Stimulated activated CD4-positive, alpha-beta T cell treated with anti-CD3 and anti-CD28 coated beads, Interleukin-4, amount 100 ng/mL, for 4 hours (primary cell): ENCODE measurements around the gene RNU6-1.

Experiments
- DNase-seq, 2 experiments: peaks; one replicate each; pipeline ENCODE4 v3.0.0-alpha.2; 2020

Gene RNU6-1

DNA sequence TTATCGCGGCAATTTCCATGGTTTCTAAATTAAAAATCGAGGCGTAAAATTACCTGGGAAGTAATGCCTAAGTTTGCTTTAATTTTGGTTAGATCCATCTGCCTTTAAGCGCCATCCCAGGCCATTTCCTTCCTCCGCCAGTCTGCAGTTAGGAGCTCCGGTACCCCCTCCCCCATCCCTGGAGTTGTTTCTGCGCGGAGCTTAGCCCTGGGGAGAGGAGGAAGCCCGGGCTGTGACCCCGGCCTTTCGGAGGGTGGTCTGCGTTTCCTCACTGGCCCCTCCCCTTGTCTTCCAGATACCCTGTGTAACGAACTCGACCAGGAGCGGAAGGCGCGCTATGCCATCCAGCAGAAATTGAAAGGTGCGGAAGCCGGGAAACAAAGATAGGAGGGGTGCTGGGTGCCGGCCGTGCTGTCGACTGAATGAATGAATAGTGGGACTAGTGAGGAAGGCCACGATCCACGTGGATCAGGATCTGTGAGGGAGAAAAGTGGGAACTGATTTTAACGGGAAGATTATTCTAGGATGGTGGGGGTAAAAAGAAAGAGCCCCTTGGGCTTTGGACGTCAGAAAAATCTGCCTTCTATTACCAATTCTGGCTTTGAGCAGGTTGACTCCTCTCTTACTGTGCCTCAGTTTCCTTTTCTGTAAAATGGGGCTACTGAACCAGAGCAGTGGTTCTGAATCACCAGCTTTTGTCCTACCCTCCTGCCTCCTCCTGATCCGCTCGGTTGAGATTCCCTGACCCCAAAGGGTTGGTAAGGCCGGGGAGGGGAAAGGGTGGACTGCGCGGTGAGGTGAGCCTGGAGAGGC is 6.7 kb downstream of the RNU6-1 start:
- DNase-seq, result no peak

DNA sequence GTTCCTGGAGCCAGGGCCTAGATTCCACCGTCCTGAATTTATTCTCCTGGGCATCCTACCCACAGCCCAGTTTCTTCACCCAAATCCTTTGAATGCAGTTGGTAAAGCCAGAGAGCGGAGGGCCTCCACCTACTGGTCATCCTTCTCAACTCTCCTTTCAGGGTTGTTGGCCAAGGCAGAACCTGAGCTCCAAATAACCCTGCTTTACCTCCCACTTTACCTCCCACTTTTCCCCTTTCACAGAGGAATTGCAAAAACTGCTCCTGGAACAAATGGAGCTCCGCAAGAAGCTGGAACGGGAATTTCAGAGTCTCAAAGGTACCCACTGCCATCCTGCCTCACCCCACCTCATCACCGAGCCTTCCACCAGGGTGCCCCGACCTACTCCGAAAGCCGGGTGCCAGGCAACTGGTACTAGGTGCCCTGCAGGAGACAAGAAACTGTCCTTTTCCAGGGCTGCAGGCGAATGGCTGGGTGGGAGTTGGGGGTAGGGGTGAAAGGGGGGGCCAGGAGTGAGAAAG is 7.8 kb downstream of the RNU6-1 start:
- DNase-seq, result no peak

DNA sequence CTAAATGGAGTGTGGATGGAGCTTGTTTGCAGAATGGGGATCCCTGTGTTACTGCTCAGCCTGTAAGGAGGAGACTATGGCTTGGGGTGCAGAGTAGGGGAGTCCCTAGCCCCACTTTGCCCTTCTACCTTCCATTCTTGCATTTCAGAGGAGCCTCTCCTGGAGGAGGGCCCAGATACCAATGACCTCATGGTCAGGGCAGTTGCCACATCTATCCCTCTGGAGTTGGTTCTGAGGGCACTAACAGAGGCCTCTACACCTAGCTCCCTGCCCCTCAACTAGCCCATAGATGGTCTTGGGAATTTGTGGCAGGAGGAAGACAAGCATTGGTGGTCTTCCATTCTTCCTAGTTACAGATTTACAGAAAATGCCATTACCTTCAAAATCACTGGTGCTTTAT is 8.5 kb downstream of the RNU6-1 start:
- no peak for DNase-seq

DNA sequence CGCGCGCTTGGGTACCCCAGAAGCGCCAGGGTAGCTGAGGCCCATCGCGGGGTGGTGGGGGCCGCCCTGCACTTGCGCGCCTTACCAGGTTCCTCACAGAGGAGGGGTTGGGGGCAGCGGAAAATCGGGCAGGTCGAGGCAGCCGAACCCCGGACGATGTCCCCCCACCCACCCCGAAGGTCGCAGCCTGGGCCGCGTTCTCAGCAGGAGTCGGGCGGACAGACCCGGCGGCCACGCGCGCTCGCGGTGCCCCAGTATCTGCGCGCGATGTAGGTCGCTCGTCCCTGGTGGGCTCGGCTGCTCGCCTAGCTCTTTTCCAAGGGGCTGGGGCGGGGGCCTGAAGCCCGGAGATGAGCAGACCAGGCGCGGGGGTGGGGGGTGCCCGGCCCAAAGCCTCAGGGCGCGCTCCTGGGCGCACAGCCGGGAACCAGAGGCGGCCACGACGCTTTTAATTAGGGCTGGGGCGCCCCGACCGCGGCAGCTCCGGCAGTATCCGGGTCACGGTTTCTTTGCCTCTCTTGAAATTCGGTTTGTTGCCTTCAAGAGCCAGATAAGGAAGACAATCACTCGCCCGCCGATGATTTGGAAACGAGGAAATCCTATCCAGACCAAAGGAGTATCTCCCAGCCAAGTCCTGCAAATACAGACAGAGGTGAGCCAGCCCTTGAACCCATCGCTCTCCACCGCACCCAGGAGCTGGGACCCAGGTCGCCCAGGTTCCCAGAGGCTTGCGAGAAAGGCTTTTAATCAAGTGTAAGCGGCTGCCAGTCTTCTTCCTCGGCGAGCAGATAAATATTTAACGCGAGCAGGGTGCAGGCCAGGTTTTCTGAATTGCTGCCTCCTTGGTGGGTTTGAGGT is 10.0 kb downstream of the RNU6-1 start:
- no peak for DNase-seq

DNA sequence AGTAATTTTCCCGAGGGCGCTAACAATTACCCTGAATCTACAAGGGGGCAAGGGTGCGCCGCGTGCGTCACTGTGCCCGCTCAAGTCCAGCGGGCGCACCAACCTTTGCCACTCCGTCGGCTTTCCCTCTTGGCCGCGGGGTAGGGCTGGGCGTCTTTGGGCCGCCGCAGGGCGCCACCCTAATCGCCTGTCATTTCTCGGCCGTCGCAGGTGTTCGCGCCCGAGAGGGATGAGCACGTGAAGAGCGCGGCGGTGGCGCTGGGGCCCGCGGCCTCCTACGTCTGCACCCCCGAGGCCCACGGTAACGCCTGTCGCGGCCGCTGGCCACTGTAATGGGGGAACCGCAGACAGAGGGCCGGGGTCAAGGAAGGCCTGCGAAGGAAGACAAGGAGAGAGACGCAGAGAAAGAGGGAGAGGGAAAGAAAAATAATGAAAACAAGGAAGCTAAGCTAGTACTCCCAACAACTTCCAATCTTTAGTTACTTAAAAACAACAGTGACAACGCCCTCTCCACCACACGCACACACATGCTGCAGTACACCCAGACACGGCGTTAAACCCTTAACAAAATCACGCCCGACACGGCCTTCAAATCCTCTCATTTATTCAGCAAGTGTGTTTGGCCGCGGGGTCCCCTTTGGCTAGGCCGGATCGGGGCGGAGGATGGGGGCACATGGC is 10.7 kb downstream of the RNU6-1 start:
- DNase-seq, result no peak

DNA sequence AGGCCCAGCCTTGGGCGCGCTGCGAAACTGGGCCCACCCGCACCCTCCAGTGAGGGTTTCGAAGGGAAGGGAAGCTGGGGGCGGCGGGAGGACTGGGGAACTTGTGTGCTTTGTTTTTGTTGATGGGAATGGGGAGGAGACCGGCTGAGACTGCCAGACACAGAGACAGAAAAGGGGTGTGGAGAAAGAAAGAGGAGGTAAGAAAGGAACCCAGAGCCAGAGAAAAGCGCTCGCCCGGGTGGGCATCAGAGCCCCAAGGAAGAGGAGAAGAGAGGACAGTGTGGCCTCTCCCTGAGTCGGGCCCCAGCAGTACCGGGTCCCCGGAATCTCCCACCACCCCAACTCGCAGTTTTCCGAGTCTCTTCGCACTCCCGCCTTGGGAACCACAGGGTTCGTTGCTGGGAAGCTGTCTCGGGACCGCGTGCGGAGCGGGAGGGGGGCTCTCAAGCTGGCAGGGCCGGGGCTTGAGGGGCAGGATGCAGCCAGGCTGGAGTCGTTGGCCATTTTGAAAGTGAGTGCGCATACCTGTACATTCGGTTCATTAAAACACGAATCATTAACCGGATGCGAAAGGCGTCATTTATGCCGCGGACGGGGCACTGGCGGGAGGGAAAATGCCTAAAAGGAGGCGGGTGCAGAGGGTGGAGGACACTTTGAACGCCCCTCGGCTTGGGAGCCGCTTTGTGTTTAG is 11.4 kb downstream of the RNU6-1 start:
- DNase-seq, result no peak

DNA sequence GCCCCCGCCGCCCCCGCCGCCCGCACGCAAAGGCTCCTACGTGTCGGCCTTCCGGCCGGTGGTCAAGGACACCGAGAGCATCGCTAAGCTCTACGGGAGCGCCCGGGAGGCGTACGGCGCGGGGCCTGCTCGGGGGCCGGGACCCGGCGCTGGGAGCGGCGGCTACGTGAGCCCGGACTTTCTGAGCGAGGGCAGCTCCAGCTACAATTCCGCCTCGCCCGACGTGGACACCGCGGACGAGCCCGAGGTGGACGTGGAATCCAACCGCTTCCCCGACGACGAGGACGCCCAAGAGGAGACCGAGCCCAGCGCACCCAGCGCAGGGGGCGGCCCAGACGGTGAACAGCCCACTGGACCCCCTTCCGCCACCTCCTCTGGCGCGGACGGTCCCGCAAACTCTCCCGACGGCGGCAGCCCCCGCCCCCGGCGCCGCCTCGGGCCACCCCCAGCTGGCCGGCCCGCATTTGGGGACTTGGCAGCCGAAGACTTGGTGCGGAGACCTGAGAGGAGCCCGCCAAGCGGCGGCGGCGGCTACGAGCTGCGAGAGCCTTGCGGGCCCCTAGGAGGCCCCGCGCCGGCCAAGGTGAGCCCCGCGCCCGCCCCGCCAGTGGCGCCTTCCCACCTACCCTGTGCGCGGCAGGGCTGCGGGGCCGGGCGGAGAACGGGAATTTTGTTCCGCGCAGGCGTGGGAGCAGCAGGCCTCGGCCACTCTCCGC is 12.1 kb downstream of the RNU6-1 start:
- no peak for DNase-seq

DNA sequence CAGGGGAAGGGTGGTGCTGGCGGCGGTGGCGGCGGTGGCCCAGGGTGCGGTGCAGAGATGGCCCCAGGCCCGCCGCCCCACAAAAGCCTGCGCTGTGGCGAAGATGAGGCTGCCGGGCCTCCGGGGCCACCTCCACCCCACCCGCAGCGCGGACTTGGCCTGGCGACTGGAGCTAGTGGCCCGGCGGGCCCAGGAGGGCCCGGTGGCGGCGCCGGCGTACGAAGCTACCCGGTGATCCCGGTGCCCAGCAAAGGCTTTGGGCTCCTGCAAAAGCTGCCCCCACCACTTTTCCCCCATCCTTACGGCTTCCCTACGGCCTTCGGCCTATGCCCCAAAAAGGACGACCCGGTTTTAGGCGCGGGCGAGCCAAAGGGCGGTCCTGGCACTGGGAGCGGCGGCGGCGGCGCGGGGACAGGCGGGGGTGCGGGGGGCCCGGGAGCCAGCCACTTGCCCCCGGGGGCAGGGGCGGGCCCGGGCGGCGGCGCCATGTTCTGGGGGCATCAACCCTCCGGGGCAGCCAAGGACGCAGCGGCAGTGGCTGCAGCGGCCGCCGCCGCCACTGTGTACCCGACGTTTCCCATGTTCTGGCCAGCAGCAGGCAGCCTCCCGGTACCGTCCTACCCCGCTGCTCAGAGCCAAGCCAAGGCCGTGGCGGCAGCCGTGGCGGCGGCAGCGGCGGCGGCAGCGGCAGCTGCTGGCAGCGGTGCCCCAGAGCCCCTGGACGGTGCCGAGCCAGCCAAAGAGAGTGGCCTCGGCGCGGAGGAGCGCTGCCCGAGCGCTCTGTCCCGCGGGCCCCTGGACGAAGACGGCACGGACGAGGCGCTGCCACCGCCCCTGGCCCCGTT is 12.9 kb downstream of the RNU6-1 start:
- no peak for DNase-seq

DNA sequence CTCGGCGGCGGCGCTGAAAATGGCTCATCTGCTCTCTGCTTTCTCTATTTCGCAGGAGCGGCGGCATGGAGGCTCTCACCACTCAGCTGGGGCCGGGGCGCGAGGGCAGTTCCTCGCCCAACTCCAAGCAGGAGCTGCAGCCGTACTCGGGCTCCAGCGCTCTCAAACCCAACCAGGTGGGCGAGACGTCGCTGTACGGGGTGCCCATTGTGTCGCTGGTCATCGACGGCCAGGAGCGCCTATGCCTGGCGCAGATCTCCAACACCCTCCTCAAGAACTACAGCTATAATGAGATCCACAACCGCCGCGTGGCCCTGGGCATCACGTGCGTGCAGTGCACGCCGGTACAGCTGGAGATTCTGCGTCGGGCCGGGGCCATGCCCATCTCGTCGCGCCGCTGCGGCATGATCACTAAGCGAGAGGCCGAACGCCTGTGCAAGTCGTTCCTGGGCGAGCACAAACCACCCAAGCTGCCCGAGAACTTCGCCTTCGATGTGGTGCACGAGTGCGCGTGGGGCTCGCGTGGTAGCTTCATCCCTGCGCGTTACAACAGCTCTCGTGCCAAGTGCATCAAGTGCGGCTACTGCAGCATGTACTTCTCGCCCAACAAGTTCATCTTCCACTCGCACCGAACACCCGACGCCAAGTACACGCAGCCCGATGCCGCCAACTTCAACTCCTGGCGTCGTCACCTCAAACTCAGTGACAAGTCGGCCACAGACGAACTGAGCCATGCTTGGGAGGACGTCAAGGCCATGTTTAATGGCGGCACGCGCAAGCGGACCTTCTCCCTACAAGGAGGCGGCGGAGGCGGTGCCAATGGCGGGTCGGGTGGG is 13.7 kb downstream of the RNU6-1 start:
- no peak for DNase-seq

DNA sequence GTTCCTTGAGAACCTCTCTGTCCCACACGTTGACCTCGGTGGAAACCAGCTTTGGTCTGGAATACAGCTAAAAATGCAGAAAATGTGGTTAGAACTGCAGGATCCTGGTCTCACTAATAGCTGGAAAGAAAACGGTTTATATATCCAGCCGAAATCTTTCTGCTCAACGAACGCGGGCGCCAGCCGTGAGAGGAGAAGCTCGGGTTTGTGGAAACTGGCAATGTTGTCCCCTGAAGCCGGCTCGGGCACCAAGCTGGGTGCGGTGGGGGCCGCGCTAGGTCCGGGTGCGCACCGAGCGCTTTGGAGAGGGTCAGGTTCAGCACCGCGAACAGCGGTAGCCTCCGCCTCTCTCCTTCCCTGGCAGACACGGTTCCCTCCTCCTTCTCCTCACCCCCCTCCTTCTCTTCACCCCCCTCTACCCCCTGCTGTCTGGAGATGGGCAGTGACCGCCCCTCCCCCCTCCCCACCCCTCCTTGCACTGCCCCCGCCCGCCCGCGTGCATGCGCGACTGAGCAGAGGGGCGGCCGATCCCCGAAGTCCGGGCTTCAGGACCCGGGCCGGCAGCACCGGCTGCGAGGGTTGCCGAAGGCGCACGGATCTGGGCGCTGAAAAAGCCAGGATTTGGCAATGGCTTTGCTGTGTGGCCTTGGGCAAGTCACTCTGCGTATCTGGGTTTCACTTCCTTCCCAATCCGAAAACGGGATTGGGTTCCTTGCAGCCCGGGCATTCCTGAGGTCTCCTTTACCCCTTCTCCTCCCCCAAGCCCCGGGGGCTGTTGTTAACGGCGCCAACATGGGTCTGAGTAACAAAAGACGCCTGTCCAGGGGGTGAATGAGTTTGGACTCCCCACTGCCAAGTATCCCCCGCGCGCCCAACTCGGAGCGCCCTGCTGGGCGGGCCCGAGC is 14.6 kb downstream of the RNU6-1 start, which contains the start of gene SKOR1:
Gene SKOR1 (plus strand): TSS at position 534 of the 905 bp plus-strand sequence. CDS start 94 bp downstream, at position 628.
- no peak for DNase-seq

DNA sequence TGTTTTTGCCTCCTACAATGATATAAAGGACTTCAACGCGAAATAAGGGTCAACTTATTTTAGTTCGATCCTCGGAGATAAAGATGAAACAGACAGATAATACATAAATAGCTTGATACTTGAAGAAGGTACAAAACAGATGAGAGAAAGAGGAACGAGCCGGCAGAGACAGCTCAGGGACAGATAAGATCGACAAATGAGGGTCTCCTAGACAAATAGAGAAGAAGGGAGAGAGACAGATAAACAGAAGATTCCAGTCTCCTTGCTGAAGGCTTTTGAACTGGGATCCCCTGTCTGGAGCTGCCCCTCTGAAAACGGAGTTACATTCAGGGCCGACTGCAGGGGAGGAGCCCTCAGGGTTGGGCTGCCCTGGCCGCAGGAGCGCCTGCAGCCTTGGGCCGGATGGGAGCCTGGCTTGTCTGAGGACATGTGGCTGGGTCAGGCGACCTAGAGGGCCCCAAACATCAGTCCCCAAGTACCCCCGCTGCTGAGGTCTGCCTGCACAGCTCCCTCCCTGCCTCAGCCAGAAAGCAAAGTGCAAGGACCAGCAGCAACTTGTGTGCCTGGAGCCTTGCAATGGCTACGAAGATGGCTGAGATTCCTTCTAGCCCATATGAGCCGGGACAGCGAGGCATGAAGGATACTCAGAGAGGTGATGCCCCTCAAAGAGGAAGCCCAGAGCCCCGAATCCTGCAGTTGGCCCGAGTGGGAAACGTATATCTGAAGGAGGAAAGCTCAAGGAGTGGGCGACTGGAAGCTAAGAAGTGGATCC is 15.5 kb downstream of the RNU6-1 start:
- no peak for DNase-seq

DNA sequence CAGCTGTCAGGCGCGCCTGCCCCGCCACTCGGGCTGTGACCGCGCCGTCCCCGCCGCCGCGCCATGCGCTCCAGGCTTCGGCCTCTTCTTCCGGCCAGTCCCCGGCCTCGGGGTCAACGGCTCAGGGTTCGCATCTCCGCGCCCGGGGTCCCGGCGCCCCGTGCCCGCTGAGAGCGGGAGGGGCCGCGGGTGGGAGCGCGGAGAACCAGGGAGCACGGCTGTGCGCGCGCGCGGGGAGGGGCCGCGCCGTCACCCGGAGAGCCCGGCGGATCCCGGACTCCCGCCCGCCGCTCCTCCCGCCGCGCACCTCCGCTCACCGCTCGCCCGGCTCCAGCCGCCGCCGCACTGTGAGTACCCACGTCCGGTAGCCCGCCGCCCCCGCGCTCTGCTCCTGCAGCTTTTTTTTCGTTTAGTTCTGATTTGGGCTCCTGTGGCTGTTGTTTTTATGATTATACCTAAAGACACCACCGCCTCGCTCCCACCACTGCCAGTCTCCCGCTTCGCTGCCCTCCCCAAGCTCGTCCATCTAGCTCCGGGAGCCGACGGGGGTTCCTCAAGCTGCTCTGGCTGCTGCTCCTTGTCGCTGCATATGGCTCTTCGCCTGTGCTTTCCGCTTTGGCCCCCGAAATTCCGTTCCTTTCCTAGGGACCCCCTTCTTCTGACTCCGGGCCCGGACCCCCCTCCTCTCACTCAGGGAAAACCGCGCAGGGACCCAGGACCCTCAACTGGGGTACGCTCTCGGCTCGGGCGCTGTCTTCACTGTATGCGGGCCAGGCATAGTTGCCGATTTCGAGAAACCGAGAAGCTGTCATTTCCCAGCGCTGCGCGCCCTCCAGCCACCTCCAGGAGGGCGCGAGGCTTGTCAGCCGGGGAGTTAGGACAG is 16.3 kb downstream of the RNU6-1 start:
- DNase-seq, result no peak

DNA sequence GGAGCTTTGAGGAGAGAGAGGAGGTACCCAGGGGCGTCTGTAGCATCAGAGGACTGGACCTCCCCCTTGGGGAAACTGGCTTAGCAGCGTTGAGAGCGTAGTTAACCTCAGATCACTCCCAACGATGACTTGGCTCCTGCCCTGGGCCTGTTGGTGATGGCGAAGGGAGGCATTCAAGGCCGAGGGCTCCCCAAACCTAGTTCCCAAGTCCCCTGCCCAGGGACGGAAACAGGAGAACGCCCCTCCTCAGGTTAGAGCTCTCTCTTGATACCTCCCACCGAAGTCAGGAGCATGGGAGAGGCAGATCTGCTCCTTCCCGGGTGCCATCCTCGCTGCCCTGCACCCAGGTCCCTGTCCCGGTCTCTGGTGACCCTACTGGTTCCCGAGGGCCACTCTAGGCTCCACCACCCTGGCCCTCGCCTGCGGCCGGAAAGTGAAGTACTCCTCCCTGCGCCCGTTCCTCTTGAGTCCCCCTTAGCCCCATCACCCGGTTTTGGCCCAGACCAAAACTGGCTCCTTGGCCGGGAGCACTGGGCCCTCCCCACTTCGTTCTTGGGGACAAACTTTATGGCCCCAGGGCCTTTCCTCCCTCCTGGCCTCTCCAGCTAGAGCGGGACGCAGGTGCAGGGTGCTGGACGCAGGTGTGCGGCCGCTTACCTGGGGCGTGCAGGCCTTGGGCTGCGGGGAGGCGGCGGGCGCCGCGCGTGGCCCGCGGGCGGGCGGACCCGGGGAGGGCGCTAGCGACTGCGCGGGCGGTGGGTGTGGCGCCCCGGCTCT is 17.1 kb downstream of the RNU6-1 start:
- no peak for DNase-seq

DNA sequence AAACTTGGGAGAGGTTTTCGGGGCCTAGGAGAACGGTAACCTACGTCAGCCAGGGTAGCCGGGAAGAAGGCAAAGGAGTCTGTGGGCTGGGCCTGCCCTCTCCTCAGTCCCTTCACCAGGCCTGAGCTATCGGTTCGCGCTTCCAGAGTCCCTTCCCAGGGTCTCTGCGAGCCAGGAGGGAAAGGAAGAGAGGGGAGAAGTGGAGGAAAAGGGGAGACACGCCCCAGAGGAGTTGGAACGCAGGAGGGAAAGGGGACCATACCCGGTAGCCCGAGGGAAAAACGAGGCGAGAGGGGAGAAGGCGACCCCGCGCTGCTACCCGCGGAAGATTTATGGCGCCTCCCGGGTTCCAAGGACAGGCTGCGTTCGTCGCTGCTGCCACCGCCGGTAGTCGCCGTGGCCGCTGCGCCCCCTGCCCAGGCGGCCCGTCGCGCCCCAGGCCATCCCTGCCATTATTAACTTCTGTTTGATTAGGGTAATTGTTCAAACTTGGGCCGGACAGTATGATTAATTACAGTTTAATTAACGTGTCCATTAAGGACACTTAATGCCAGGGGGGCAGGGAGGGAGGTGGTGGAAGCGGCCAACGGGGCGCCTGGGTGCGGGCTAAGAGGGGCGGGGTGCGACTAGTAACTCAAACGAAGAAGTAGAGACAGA is 17.9 kb downstream of the RNU6-1 start:
- no peak for DNase-seq

DNA sequence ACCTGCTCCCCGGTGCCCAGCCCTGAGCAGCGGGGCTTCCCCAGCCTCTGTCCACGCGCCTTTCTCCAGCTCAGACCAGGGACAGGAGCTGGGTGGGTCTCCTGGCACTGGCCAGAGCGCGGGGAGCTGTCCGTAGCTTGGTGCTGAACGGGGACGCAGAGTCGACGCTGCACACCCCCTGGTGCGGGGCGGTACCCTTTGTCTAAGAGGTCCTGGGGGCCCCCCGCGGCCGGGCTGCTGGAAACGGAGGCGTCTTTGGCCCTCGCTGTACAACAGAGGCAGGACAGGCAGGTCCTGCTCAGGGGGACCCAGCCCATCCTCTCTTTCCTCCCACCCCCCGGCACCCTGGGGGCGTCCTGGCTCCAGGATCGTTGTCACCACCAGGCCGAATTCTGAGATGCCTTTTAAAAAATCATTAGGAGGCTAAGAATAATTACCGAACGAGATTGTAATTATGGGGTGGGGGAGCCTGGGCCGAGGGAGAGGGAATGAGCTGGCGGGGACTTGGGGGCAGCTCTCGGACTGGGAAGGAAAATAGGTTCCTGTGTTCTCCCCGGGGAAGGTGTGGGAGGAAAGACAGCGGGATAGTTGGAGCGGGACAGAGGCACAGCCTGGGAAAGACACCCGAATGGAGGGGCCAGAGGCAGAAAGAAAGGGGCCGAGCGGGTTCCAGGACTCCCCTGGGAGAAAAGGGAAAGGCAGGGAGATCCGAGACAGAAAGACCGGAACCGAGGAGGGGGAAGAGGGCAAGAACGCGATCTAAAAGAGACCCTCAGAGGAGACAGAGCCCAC is 18.7 kb downstream of the RNU6-1 start:
- DNase-seq, result no peak
